Spinal cord (tissue), 10 donors: Measurements from ENCODE around the gene BAIAP3. TPM values are rescaled to one million over a fixed set of nuclear protein-coding genes. Genes with fewer than 3 reads are reported as not detected.
A peak's percentile ranks its signal among the peaks of the same experiment; 100 is the strongest.

Source experiments
- DNase-seq, 6 donors: peaks; one replicate each; pipeline versions ENCODE4 v3.0.0 to v3.0.0-alpha.2; 2013 to 2015; ENCODE audit warnings: low spot score in 6 of 6, low read depth in 4 of 6
- H3K27ac ChIP-seq: one replicate; pipeline ENCODE4 v1.5.1; 2013; ENCODE audit warnings: low read depth, low read length, control low read depth
- H3K27me3 ChIP-seq: one replicate; pipeline ENCODE4 v1.6.1; 2013; ENCODE audit warnings: low read length; ENCODE audit not compliant: control insufficient read depth, insufficient read depth
- H3K36me3 ChIP-seq: one replicate; pipeline ENCODE4 v1.6.1; 2013; ENCODE audit warnings: low read length; ENCODE audit not compliant: control insufficient read depth, insufficient read depth
- H3K4me1 ChIP-seq: one replicate; pipeline ENCODE4 v1.6.1; 2013; ENCODE audit warnings: low read length; ENCODE audit not compliant: control insufficient read depth, insufficient read depth
- H3K4me3 ChIP-seq: one replicate; pipeline ENCODE4 v1.5.1; 2013; ENCODE audit warnings: low read depth, low read length, control low read depth
- H3K9me3 ChIP-seq: one replicate; pipeline ENCODE4 v1.6.1; 2013; ENCODE audit warnings: low read length; ENCODE audit not compliant: control insufficient read depth, insufficient read depth
- WGBS: methylation state at CpG from one replicate; pipeline ENCODE4 v1.1.5; 2013; ENCODE audit warnings: missing lambda C conversion rate; ENCODE audit not compliant: insufficient coverage; 5-methylcytosine and 5-hydroxymethylcytosine counted together
- long read RNA-seq, 4 donors: transcript quantifications; one replicate each; lab custom pipeline, GENCODE V29; 2026
- polyA plus RNA-seq, 2 donors: library from polyadenylated mRNA; unstranded; fragments of 120-200 nt; gene quantifications; one replicate each; pipeline ENCODE4 v1.2.1, GENCODE V29; 2013; ENCODE audit not compliant: insufficient read length in 2 of 2
- total RNA-seq, 2 donors: library from RNA; depleted of rRNA in 1 of 2; stranded (reverse); fragments of 120-200 nt in 1 of 2; fragments of >200 nt in 1 of 2; gene quantifications; one replicate each; pipeline versions ENCODE4 v1.2.3 to v1.2.4, GENCODE V29; 2013 to 2014
- donor health status: healthy.

BAIAP3 gene
- 10 to 100 TPM; 30.1 to 48.1 TPM for total RNA-seq
- 10 to 100 TPM; 56.4 to 69.8 TPM for polyA plus RNA-seq
- long read RNA-seq, donor 1, full-length matches to known transcripts = 3 of 72 reads
- long read RNA-seq, donor 1, partial matches to known transcripts = 69 of 72 reads
- long read RNA-seq, donor 1, other reads (novel, unspliced or antisense) = 0 of 72 reads
- long read RNA-seq, donor 2, partial matches to known transcripts = 35 of 35 reads
- long read RNA-seq, donor 2, other reads (novel, unspliced or antisense) = 0 of 35 reads
- long read RNA-seq, donor 3 = 0 reads
- long read RNA-seq, donor 4, partial matches to known transcripts = 69 of 69 reads
- long read RNA-seq, donor 4, other reads (novel, unspliced or antisense) = 0 of 69 reads

GRCh38 chr16:1333149-1333812 lies at the start of gene BAIAP3:
Gene BAIAP3, plus strand, starts transcription at chr16:1333645. Its CDS starts 4,905 bp downstream, at chr16:1338550.
- WGBS = 2% methylated on average over 83 of the region's 83 CpGs
- Histone ChIP-seq H3K27me3 (peaks cover 45% of the 10 kb centered on the region), H3K9me3 (no peaks in the 10 kb centered on the region), H3K36me3 (peaks cover 23% of the 10 kb centered on the region), H3K27ac (no peak within 1 kb of the TSS), H3K4me3 (peak within 1 kb of the TSS; percentile 16), H3K4me1 (peaks cover 65% of the 10 kb centered on the region)
- peak in 1 of 6 donors; percentile 49 for DNase-seq

- H3K4me1 ChIP-seq = peaks cover 1% of the 10 kb centered on the region
- peaks cover 31% of the 10 kb centered on the region for H3K27me3 ChIP-seq
- H3K9me3 ChIP-seq = no peaks in the 10 kb centered on the region
- WGBS = 73% methylated on average over 13 of the region's 16 CpGs
- H3K27ac ChIP-seq = no peak overlapping the region
- no peak for DNase-seq
- no peaks in the 10 kb centered on the region for H3K36me3 ChIP-seq
- no peak overlapping the region for H3K4me3 ChIP-seq
Measured at GRCh38 chr16:1283996-1284616, 49.3 kb upstream of the BAIAP3 start.

- H3K4me3 ChIP-seq = no peak overlapping the region
Measured at GRCh38 chr16:1285669-1286512, 47.6 kb upstream of the BAIAP3 start.

GRCh38 chr16:1286513-1287094 lies 46.8 kb upstream of the BAIAP3 start:
- WGBS = 72% methylated on average over 22 of the region's 25 CpGs
- H3K27me3 ChIP-seq = peaks cover 54% of the 10 kb centered on the region
- peaks cover 18% of the 10 kb centered on the region for H3K4me1 ChIP-seq
- H3K36me3 ChIP-seq = no peaks in the 10 kb centered on the region
- no peaks in the 10 kb centered on the region for H3K9me3 ChIP-seq
- H3K27ac ChIP-seq = no peak overlapping the region
- no peak for DNase-seq
- H3K4me3 ChIP-seq = no peak overlapping the region

More at GRCh38 chr16:1285669-1286512, 47.6 kb upstream of the BAIAP3 start:
- no peaks in the 10 kb centered on the region for H3K36me3 ChIP-seq
- H3K27me3 ChIP-seq = peaks cover 47% of the 10 kb centered on the region
- no peaks in the 10 kb centered on the region for H3K9me3 ChIP-seq
- DNase-seq = no peak
- WGBS = 62% methylated on average over 34 of the region's 38 CpGs
- H3K27ac ChIP-seq = no peak overlapping the region
- H3K4me1 ChIP-seq = peaks cover 14% of the 10 kb centered on the region

- Histone ChIP-seq H3K4me3 (no peak overlapping the region), H3K36me3 (no peaks in the 10 kb centered on the region), H3K4me1 (peaks cover 18% of the 10 kb centered on the region), H3K27me3 (peaks cover 59% of the 10 kb centered on the region), H3K27ac (no peak overlapping the region), H3K9me3 (no peaks in the 10 kb centered on the region)
- 62% methylated on average over 37 of the region's 40 CpGs for WGBS
- no peak for DNase-seq
Measured at GRCh38 chr16:1287982-1288670, 45.3 kb upstream of the BAIAP3 start.

- Histone ChIP-seq H3K9me3 (no peaks in the 10 kb centered on the region), H3K4me3 (no peak overlapping the region), H3K36me3 (no peaks in the 10 kb centered on the region), H3K27ac (no peak overlapping the region), H3K4me1 (peaks cover 18% of the 10 kb centered on the region), H3K27me3 (peaks cover 59% of the 10 kb centered on the region)
- no peak for DNase-seq
- WGBS = 36% methylated on average over 13 of the region's 20 CpGs
Measured at GRCh38 chr16:1288813-1289476, 44.5 kb upstream of the BAIAP3 start.

GRCh38 chr16:1289477-1289866 lies 44.0 kb upstream of the BAIAP3 start:
- WGBS = 12% methylated on average over 13 of the region's 17 CpGs
- Histone ChIP-seq H3K4me1 (peaks cover 18% of the 10 kb centered on the region), H3K27ac (no peak overlapping the region), H3K9me3 (no peaks in the 10 kb centered on the region), H3K27me3 (peaks cover 56% of the 10 kb centered on the region), H3K36me3 (no peaks in the 10 kb centered on the region), H3K4me3 (no peak overlapping the region)
- DNase-seq = no peak

- Histone ChIP-seq H3K4me1 (peaks cover 18% of the 10 kb centered on the region), H3K27me3 (peaks cover 55% of the 10 kb centered on the region), H3K36me3 (no peaks in the 10 kb centered on the region), H3K27ac (no peak overlapping the region), H3K9me3 (no peaks in the 10 kb centered on the region), H3K4me3 (no peak overlapping the region)
- no peak for DNase-seq
- 12% methylated on average over 20 of the region's 22 CpGs for WGBS
Measured at GRCh38 chr16:1290063-1290501, 43.4 kb upstream of the BAIAP3 start.
